Activated B cell treated with CpG ODN at 0.5 μM for 24 hours (primary cell): ENCODE measurements around the gene ADSS1. TPM values are rescaled to one million over a fixed set of nuclear protein-coding genes. Genes with fewer than 3 reads are reported as not detected.

Experiments
- ATAC-seq: fragments of 200-7000 bp; cut with Tn5 transposase; one replicate; pipeline ENCODE4 v1.10.0; 2021; ENCODE audit warnings: low read depth, mild to moderate bottlenecking, moderate library complexity
- CTCF ChIA-PET: fragments of 350-600 bp; sonication (Branson Sonifier 250); formaldehyde crosslinking; loops from one replicate; lab custom pipeline; 2021; ENCODE audit warnings: antibody characterized with exemption; lab: Charles Lee
- POLR2A ChIA-PET: fragments of 350-600 bp; sonication (Branson Sonifier 250); formaldehyde crosslinking; loops from one replicate; lab custom pipeline; 2021; ENCODE audit warnings: antibody characterized with exemption; lab: Charles Lee
- DNase-seq: peaks from one replicate; pipeline ENCODE4 v3.0.0; 2022
- H3K27ac Mint-ChIP-seq: one replicate; pipeline ENCODE4 v1.8.0; 2020; ENCODE audit warnings: mixed read lengths
- H3K27me3 Mint-ChIP-seq: one replicate; pipeline ENCODE4 v1.8.0; 2021; ENCODE audit warnings: mixed read lengths
- H3K36me3 Mint-ChIP-seq: one replicate; pipeline ENCODE4 v1.8.0; 2021; ENCODE audit warnings: low read depth, mixed read lengths
- H3K4me1 Mint-ChIP-seq: one replicate; pipeline ENCODE4 v1.8.0; 2021; ENCODE audit warnings: mixed read lengths
- H3K4me3 Mint-ChIP-seq: one replicate; pipeline ENCODE4 v1.8.0; 2020; ENCODE audit warnings: mild to moderate bottlenecking, mixed read lengths
- H3K9me3 Mint-ChIP-seq: one replicate; pipeline ENCODE4 v1.8.0; 2020; ENCODE audit warnings: mixed read lengths
- CTCF ChIP-seq: fragments of 200-600 bp; IDR thresholded peaks from one replicate; pipeline ENCODE4 v1.8.0; 2022; ENCODE audit warnings: antibody characterized with exemption, mild to moderate bottlenecking
- intact Hi-C: fragments of 100-400 bp; cut with micrococcal nuclease; formaldehyde crosslinking; loops from one replicate; pipeline ENCODE4 v1.15.1; 2024
- total RNA-seq: library from RNA; stranded (reverse); gene quantifications from 2 replicates; pipeline ENCODE4 v1.2.3, GENCODE V29; 2022

ADSS1 gene
- total RNA-seq, 1 donor from 2014 or later: 0.18 TPM

DNA sequence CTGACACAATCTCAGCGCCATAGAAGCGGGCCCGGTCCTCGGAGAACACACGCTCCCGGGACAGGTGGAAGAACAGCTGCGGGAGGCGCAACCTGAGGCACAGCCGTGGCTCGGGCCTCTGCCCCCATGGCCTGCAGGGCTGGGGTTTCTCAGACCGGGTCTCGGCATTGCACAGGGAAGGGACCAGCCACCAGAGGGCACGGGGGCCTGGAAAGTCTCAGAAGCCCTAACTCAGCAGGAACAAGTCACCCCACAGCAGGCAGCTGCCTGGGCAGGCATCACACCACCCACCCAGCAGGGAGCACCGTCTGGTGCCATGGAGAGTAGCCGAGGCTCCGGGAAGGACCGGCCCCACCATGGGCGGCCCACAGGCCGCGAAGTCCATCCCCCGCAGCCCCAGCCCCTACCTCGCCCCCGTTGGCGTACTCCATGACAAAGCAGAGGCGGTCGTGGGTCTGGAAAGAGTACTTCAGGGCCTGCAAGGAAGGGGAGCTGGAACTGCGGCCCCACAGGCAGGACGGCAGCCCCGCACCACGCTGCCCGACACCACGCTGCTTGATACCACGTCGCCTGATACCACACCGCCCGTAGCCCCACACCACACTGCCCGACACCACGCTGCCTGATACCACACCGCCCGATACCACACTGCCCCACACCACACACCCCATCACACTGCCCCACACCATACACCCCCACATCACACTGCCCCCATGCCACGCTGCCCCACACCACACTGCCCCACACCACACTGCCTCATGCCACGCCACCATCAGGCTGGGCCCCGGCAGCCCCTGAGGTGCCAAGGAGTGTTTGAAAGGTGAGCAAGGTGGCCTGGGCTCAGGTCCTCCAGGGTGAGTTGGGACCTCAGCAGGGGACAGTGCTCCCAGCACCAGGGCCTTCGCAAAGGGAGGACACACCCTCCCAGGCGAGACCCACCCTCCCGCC lies 49.8 kb downstream of the ADSS1 start:
- POLR2A ChIA-PET: no interaction called here
- TF ChIP-seq CTCF: no peak
- DNase-seq (no peak), ATAC-seq (no peak)
- no peaks in the 10 kb centered on the region for H3K27me3 Mint-ChIP-seq
- peaks cover 38% of the 10 kb centered on the region for H3K36me3 Mint-ChIP-seq
- CTCF ChIA-PET: no interaction called here
- intact Hi-C loops: no loop called here
- no peak overlapping the region for H3K27ac Mint-ChIP-seq
- no peak overlapping the region for H3K4me3 Mint-ChIP-seq
- peaks cover 2% of the 10 kb centered on the region for H3K4me1 Mint-ChIP-seq
- peaks cover 2% of the 10 kb centered on the region for H3K9me3 Mint-ChIP-seq

DNA sequence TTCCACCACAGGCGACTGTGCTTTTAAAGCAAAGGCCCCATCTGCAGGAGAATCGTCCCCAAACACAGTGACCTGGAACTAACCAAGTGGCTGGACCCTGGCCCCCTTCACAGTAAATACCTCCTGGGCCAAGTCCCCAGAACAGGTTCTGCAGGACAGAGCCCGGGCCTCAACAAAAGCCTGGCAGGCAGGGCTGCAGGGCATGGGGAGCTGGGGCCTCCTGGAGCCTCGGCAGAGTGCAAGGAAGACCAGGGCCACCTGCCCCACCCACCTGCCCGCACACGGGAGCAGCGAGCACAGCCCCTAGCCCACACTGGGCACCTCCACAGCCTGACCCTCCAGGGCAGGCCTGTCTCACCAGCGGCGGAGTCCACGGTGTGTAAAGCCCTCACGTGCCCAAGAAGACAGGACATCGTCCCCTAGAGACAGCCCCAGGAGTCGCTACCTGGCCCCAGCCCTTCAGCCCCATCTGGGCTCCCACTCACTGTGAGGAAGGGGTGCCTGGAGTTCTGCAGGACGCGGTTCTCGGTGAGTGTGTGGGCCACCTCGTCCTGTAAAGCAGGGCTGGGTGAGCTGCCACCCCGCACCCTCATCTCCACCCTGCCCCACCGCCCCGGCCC lies 50.5 kb downstream of the ADSS1 start:
- ATAC-seq (no peak), DNase-seq (no peak)
- TF ChIP-seq CTCF: no peak
- H3K4me3 Mint-ChIP-seq: no peak overlapping the region
- intact Hi-C loops: no loop called here
- peaks cover 38% of the 10 kb centered on the region for H3K36me3 Mint-ChIP-seq
- H3K27me3 Mint-ChIP-seq: no peaks in the 10 kb centered on the region
- CTCF ChIA-PET: no interaction called here
- POLR2A ChIA-PET: interaction anchor here (0.6 kb wide), 1 partner anchor 2000 kb away, joined by 3 read pairs; no protein-coding TSS in a partner anchor
- H3K27ac Mint-ChIP-seq: no peak overlapping the region
- H3K9me3 Mint-ChIP-seq: peaks cover 2% of the 10 kb centered on the region
- no peaks in the 10 kb centered on the region for H3K4me1 Mint-ChIP-seq

DNA sequence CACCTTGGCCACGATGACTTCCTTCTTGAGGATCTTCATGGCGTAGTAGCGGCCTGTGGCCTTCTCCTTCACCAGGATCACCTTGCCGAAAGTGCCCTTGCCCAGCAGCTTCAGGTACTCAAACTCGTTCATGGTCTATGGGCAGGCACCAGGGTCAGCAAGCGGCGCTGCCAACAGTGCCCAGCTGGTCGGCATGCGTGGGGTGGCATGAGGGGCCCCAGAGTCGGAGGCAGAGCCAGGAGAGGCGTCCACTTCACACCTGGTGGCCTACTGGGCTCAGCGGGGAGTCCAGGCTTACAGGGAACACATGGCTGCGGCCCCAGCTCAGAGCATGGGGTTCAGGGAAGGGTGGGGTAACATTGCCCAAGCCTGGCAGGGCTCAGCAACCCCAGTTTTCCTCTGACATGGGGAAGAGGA lies 51.1 kb downstream of the ADSS1 start:
- Mint-ChIP-seq H3K36me3 (peaks cover 33% of the 10 kb centered on the region), H3K27ac (no peak overlapping the region), H3K27me3 (no peaks in the 10 kb centered on the region), H3K4me1 (no peaks in the 10 kb centered on the region), H3K9me3 (peaks cover 2% of the 10 kb centered on the region), H3K4me3 (no peak overlapping the region)
- no peak for DNase-seq
- CTCF ChIA-PET: no interaction called here
- no peak for TF ChIP-seq CTCF
- ATAC-seq: no peak
- intact Hi-C loops: no loop called here
- POLR2A ChIA-PET: interaction anchor here (0.6 kb wide), 1 partner anchor 2000 kb away, joined by 3 read pairs; no protein-coding TSS in a partner anchor

DNA sequence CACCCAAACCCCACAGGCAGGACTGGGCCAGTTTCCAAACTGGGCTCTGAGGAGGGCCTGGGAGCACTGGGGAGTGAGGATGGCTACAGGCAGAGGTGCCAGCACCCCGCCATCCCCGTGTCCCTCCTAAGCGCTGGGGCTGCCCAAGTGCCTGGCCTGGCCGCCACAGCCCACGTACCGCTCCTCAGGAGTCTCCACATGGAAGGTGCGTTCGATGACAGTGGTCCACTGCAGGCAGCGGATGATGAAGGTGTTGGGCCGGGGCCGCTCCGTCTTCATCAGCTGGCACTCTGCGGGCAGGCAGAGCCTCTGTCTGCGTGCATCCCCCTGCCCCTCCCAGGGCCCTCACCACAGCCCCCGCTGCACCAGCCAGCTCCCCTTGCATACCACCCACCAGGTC lies 52.5 kb downstream of the ADSS1 start:
- Mint-ChIP-seq H3K4me3 (no peak overlapping the region), H3K9me3 (no peaks in the 10 kb centered on the region), H3K36me3 (peaks cover 26% of the 10 kb centered on the region), H3K27ac (no peak overlapping the region), H3K27me3 (no peaks in the 10 kb centered on the region), H3K4me1 (no peaks in the 10 kb centered on the region)
- ATAC-seq (no peak), DNase-seq (no peak)
- POLR2A ChIA-PET: no interaction called here
- CTCF ChIA-PET: no interaction called here
- TF ChIP-seq CTCF: no peak
- intact Hi-C loops: no loop called here
